GM19240 (cell line): ENCODE measurements around the gene RNF217.
"Not testable (repeated sequence)": the region's sequence is repeated elsewhere in the genome, so short reads cannot be mapped to it uniquely, and the experiment has no call there.

ENCODE experiments used
- DNase-seq: peaks from one replicate; pipeline ENCODE4 v3.0.0; 2011; ENCODE audit warnings: low spot score; ENCODE audit not compliant: insufficient read length

RNF217 gene

GRCh38 chr6:125054331-125054730 lies 92.1 kb downstream of the RNF217 start:
- no peak for DNase-seq

- no peak for DNase-seq
These were observed 95.4 kb downstream of the RNF217 start for GRCh38 chr6:125057392-125058246.

GRCh38 chr6:125058546-125058945 lies 96.3 kb downstream of the RNF217 start:
- no peak for DNase-seq

- no peak for DNase-seq
These were observed 101.1 kb downstream of the RNF217 start for GRCh38 chr6:125063307-125063706.

- no peak for DNase-seq
These were observed 103.9 kb downstream of the RNF217 start for GRCh38 chr6:125066140-125066539.

GRCh38 chr6:125066964-125067363 lies 104.7 kb downstream of the RNF217 start:
- no peak for DNase-seq

- DNase-seq: no peak
These were observed 105.3 kb downstream of the RNF217 start for GRCh38 chr6:125067552-125067951.

GRCh38 chr6:125073071-125073470 lies 110.8 kb downstream of the RNF217 start:
- no peak for DNase-seq

- no peak for DNase-seq
These were observed 111.9 kb downstream of the RNF217 start for GRCh38 chr6:125074120-125074519.

GRCh38 chr6:125075073-125075472 lies 112.8 kb downstream of the RNF217 start:
- DNase-seq: not testable (repeated sequence)

- DNase-seq: no peak
These were observed 113.7 kb downstream of the RNF217 start for GRCh38 chr6:125075741-125076481.

- DNase-seq: no peak
These were observed 114.2 kb downstream of the RNF217 start for GRCh38 chr6:125076482-125076742.

- DNase-seq: no peak
These were observed 115.2 kb downstream of the RNF217 start for GRCh38 chr6:125077453-125077852.

- DNase-seq: no peak
These were observed 116.5 kb downstream of the RNF217 start for GRCh38 chr6:125078602-125079321.

GRCh38 chr6:125082908-125083683 lies 120.9 kb downstream of the RNF217 start:
- no peak for DNase-seq

- no peak for DNase-seq
These were observed 121.4 kb downstream of the RNF217 start for GRCh38 chr6:125083684-125083990.

- no peak for DNase-seq
These were observed 124.5 kb downstream of the RNF217 start for GRCh38 chr6:125086716-125087115.

GRCh38 chr6:125088963-125089362 lies 126.7 kb downstream of the RNF217 start:
- no peak for DNase-seq

GRCh38 chr6:125094563-125094962 lies 132.3 kb downstream of the RNF217 start:
- DNase-seq: no peak

- DNase-seq: no peak
These were observed 133.5 kb downstream of the RNF217 start for GRCh38 chr6:125095580-125096301.

GRCh38 chr6:125097186-125097585 lies 134.9 kb downstream of the RNF217 start:
- no peak for DNase-seq
